HepG2 (cell line): ENCODE results near the gene CTNNBIP1.
A peak's percentile ranks its signal among the peaks of the same experiment; 100 is the strongest.

Experiments used
- ATF6 ChIP-seq: sonication (generic); formaldehyde crosslinking; conservative IDR thresholded peaks from 2 replicates; pipeline ENCODE4 v1.4.0; 2020; ENCODE audit warnings: missing genetic modification reagents
- BHLHE40 ChIP-seq: IDR thresholded peaks from 2 replicates; pipeline ENCODE4 v1.6.1; 2011; ENCODE audit warnings: low read length, improper control_type of control experiment
- CTCF ChIP-seq: sonication (generic); formaldehyde crosslinking; IDR thresholded peaks from 2 replicates; pipeline ENCODE4 v1.5.0; 2020; ENCODE audit warnings: mild to moderate bottlenecking, missing genetic modification reagents, moderate library complexity
- KDM5B ChIP-seq: sonication (generic); formaldehyde crosslinking; IDR thresholded peaks from 2 replicates; pipeline ENCODE4 v1.4.0; 2020; ENCODE audit warnings: missing genetic modification reagents, mild to moderate bottlenecking, borderline replicate concordance
- MTF1 ChIP-seq: sonication (generic); formaldehyde crosslinking; IDR thresholded peaks from 2 replicates; pipeline ENCODE4 v1.5.0; 2020; ENCODE audit warnings: missing genetic modification reagents
- MZF1 ChIP-seq: sonication (generic); formaldehyde crosslinking; IDR thresholded peaks from 2 replicates; pipeline ENCODE4 v1.8.1; 2023; ENCODE audit warnings: mild to moderate bottlenecking, missing genetic modification reagents, borderline replicate concordance
- NFYB ChIP-seq: sonication (generic); formaldehyde crosslinking; IDR thresholded peaks from 2 replicates; pipeline ENCODE4 v1.4.0; 2020; ENCODE audit warnings: missing genetic modification reagents
- SAFB2 ChIP-seq: sonication (generic); formaldehyde crosslinking; IDR thresholded peaks from 2 replicates; pipeline ENCODE4 v1.5.1; 2020; ENCODE audit warnings: missing genetic modification reagents, low read depth, mild to moderate bottlenecking, borderline replicate concordance
- STAG1 ChIP-seq: sonication (generic); formaldehyde crosslinking; IDR thresholded peaks from 2 replicates; pipeline ENCODE4 v1.4.0; 2020; ENCODE audit warnings: missing genetic modification reagents
- TAF1 ChIP-seq: sonication (generic); formaldehyde crosslinking; IDR thresholded peaks from 2 replicates; pipeline ENCODE4 v1.4.0; 2020; ENCODE audit warnings: missing genetic modification reagents
- ZBTB43 ChIP-seq: sonication (generic); formaldehyde crosslinking; conservative IDR thresholded peaks from 2 replicates; pipeline ENCODE4 v1.4.0; 2020; ENCODE audit warnings: missing genetic modification reagents
- ZNF24 ChIP-seq: fragments of 450-650 bp; IDR thresholded peaks from 2 replicates; pipeline ENCODE4 v1.6.1; 2017; ENCODE audit warnings: antibody characterized with exemption, mild to moderate bottlenecking

- TF ChIP-seq KDM5B (CRISPR knock-in tag) (no peak), MTF1 (CRISPR knock-in tag) (no peak), BHLHE40 (no peak), CTCF (CRISPR knock-in tag) (peak; percentile 98), ATF6 (CRISPR knock-in tag) (no peak), ZNF24 (no peak), ZBTB43 (CRISPR knock-in tag) (no peak), TAF1 (CRISPR knock-in tag) (no peak), STAG1 (CRISPR knock-in tag) (peak; percentile 94), NFYB (no peak), MZF1 (no peak), SAFB2 (CRISPR knock-in tag) (no peak)
These were observed 42.4 kb downstream of the CTNNBIP1 start for GRCh38 chr1:9867408-9868243.
